ENCODE data around the gene RRP12. TPM values are rescaled to one million over a fixed set of nuclear protein-coding genes. Genes with fewer than 3 reads are reported as not detected.
A peak's percentile ranks its signal among the peaks of the same experiment; 100 is the strongest.

Gene RRP12
- total RNA-seq, 3 donors from 2014 or later = 7.7 to 17.7 (median 15.7) TPM

DNA sequence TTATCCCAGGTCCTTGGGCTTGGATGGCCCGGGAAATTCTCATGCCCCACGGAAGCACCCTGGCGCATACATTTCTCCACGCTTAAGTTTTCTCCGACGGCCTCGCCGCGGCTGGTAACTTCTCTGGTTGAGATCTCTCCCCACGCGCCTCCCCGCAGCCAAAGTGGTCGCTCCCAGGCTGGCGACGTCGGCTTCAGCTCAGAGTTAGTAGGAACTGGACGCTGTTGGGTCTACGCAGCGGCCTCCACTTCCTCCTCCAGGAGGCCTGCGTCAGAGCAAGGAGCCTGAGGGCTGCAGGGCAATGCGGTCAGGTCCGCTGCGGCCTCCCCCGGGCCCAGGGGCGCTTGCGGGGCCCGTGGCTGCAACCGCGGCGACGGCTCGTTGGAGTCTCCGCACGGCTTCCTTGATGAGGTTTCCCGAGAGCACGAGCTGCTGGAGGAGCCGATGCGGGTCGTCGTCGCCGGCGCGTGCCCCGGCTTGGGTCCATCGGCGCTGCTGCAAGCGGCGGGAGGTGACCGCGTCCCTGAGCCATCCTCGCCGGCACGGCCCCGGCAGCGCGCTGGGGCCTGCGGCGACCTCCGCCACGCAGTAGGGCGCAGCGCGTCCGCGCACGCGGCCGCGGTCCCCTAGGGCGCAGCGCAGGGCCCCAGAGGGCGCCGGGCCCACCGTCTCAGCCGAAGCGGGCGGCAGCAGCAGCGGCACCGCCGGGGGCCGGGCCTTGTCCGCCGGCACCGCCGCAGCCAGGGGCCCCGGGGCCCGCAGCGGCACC lies 67.4 kb downstream of the RRP12 start:
- H3K27me3 ChIP-seq = no peaks in the 10 kb centered on the region
- H3K36me3 ChIP-seq = no peaks in the 10 kb centered on the region
- peak overlapping the region; percentile 96 to 97 for H3K27ac ChIP-seq
- peak overlapping the region; percentile 76 to 98 (median 89) for H3K4me3 ChIP-seq
- H3K4me1 ChIP-seq = peaks cover 4 to 9% of the 10 kb centered on the region in 2 donors
- TF ChIP-seq POLR2AphosphoS5 (IDR thresholded peaks at IDR 0.05) (no peak), POLR2A (IDR thresholded peaks at IDR 0.05) (no peak)
- TF ChIP-seq, protein P1, sequence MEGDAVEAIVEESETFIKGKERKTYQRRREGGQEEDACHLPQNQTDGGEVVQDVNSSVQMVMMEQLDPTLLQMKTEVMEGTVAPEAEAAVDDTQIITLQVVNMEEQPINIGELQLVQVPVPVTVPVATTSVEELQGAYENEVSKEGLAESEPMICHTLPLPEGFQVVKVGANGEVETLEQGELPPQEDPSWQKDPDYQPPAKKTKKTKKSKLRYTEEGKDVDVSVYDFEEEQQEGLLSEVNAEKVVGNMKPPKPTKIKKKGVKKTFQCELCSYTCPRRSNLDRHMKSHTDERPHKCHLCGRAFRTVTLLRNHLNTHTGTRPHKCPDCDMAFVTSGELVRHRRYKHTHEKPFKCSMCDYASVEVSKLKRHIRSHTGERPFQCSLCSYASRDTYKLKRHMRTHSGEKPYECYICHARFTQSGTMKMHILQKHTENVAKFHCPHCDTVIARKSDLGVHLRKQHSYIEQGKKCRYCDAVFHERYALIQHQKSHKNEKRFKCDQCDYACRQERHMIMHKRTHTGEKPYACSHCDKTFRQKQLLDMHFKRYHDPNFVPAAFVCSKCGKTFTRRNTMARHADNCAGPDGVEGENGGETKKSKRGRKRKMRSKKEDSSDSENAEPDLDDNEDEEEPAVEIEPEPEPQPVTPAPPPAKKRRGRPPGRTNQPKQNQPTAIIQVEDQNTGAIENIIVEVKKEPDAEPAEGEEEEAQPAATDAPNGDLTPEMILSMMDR (IDR thresholded peaks at IDR 0.05) = no peak
- intact Hi-C loops (cut with DNase I; ENCODE audit: low total_unique reads) = loop anchor here (5.0 kb wide), 1 partner anchor 164 kb away; the partner anchor contains the start of genes MMS19 and UBTD1
- DNase-seq (ENCODE audit: low spot score in 2 of 2) = no peak
- H3K9me3 ChIP-seq = no peaks in the 10 kb centered on the region

DNA sequence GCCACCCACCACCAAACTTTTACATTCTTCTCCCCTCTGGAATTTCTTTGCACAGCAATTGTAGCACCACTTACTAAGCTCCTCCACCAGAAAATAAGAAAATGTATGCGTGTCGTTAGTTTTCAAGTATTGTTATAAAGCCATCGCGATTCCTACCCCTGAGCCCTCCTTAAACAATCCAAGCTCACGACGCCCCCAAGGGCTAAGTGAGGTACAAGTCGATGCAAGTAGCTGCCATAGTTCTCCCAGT lies 67.9 kb downstream of the RRP12 start:
- no peaks in the 10 kb centered on the region for H3K36me3 ChIP-seq
- TF ChIP-seq, protein P1 (IDR thresholded peaks at IDR 0.05) = no peak
- TF ChIP-seq POLR2AphosphoS5 (IDR thresholded peaks at IDR 0.05) (no peak), POLR2A (IDR thresholded peaks at IDR 0.05) (no peak)
- H3K27me3 ChIP-seq = no peaks in the 10 kb centered on the region
- H3K4me1 ChIP-seq = peaks cover 4 to 9% of the 10 kb centered on the region in 2 donors
- no peak for DNase-seq (ENCODE audit: low spot score in 2 of 2)
- H3K4me3 ChIP-seq = peak overlapping the region; percentile 76 to 98 (median 89)
- H3K27ac ChIP-seq = peak overlapping the region; percentile 96 to 97
- intact Hi-C loops (cut with DNase I; ENCODE audit: low total_unique reads) = loop anchor here (5.0 kb wide), 1 partner anchor 164 kb away; the partner anchor contains the start of genes MMS19 and UBTD1
- H3K9me3 ChIP-seq = no peaks in the 10 kb centered on the region

GRCh38 chr10:97332591-97333350 lies 68.4 kb downstream of the RRP12 start:
- peak in 1 of 2 donors; percentile 34 for DNase-seq (ENCODE audit: low spot score in 2 of 2)
- intact Hi-C loops (cut with DNase I; ENCODE audit: low total_unique reads) = loop anchor here (5.0 kb wide), 1 partner anchor 165 kb away; the partner anchor contains the start of genes MMS19 and UBTD1
- Histone ChIP-seq H3K27me3 (no peaks in the 10 kb centered on the region), H3K27ac (peak overlapping the region; percentile 96 to 97), H3K4me1 (peaks cover 4 to 9% of the 10 kb centered on the region in 2 donors), H3K36me3 (no peaks in the 10 kb centered on the region), H3K9me3 (no peaks in the 10 kb centered on the region), H3K4me3 (peak overlapping the region; percentile 76 to 98 (median 89))
- no peak for TF ChIP-seq POLR2A (IDR thresholded peaks at IDR 0.05)
- TF ChIP-seq, protein P1 (IDR thresholded peaks at IDR 0.05) = no peak
- TF ChIP-seq POLR2AphosphoS5 (IDR thresholded peaks at IDR 0.05) = peak in 1 of 3 donors; percentile 32

DNA sequence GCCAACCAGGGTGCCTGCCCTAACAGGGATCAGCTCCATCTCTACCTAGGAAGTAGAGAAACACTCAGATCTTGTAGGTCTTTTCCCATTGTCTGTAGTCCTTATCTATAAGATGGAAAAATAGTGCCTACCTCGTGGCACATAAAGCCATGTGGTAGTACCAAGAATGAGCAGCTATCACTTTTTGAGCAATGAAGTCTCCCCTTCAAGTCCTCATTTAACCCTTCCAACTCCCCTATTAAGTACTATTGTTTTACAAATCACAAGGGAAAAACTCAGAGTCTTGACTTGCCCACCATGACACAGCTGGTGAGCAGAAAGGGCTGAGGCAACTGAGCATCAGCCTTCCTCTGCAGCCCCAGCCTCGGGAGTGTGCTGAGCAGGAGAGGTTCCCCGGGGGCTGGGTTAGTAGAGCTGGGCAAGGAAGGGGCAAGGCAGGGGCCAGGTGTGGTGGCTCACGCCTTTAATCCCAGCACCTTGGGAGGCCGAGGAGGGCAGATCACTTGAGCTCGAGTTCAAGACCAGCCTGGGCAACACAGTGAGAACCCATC lies 69.9 kb downstream of the RRP12 start:
- intact Hi-C loops (cut with DNase I; ENCODE audit: low total_unique reads) = loop anchor here (5.0 kb wide), 1 partner anchor 166 kb away; the partner anchor contains the start of genes MMS19 and UBTD1
- H3K4me3 ChIP-seq = peak overlapping the region in 2 of 3 donors; percentile 89 to 98
- H3K9me3 ChIP-seq = no peaks in the 10 kb centered on the region
- TF ChIP-seq POLR2A (IDR thresholded peaks at IDR 0.05) (no peak), POLR2AphosphoS5 (IDR thresholded peaks at IDR 0.05) (no peak)
- TF ChIP-seq, protein P1 (IDR thresholded peaks at IDR 0.05) = no peak
- H3K4me1 ChIP-seq = peaks cover 4 to 9% of the 10 kb centered on the region in 2 donors
- DNase-seq (ENCODE audit: low spot score in 2 of 2) = no peak
- no peaks in the 10 kb centered on the region for H3K36me3 ChIP-seq
- no peaks in the 10 kb centered on the region for H3K27me3 ChIP-seq
- peak overlapping the region; percentile 96 to 97 for H3K27ac ChIP-seq
